ENCODE results near the gene RIPPLY3.

RIPPLY3 gene

GRCh38 chr21:36980280-36981048 lies 26.0 kb upstream of the RIPPLY3 start:
- TF ChIP-seq TOX (CRISPR knock-in tag; IDR thresholded peaks at IDR 0.05; ENCODE audit: borderline replicate concordance) (no peak), ISL1 (CRISPR knock-in tag; IDR thresholded peaks at IDR 0.05) (no peak), ZNF565 (CRISPR knock-in tag; conservative IDR thresholded peaks at IDR 0.05; ENCODE audit: low read depth) (no peak), SNAI2 (CRISPR knock-in tag; IDR thresholded peaks at IDR 0.05) (no peak), RARB (CRISPR knock-in tag; IDR thresholded peaks at IDR 0.05) (no peak)
- peak; percentile 29; the same call in 2 of the 3 replicates for ATAC-seq

- TF ChIP-seq CSRNP3 (CRISPR knock-in tag; IDR thresholded peaks at IDR 0.05): no peak
- TF ChIP-seq CREB5 (CRISPR knock-in tag; IDR thresholded peaks at IDR 0.05; ENCODE audit: low read depth): no peak
- no peak for TF ChIP-seq ZNF565 (CRISPR knock-in tag; conservative IDR thresholded peaks at IDR 0.05; ENCODE audit: low read depth)
- TF ChIP-seq TSHZ2 (CRISPR knock-in tag; IDR thresholded peaks at IDR 0.05): no peak
- TF ChIP-seq ZC3H10 (CRISPR knock-in tag; IDR thresholded peaks at IDR 0.05): no peak
- no peak for TF ChIP-seq PPARA (CRISPR knock-in tag; IDR thresholded peaks at IDR 0.05; ENCODE audit: borderline replicate concordance)
- TF ChIP-seq ZFP30 (CRISPR knock-in tag; IDR thresholded peaks at IDR 0.05): no peak
- TF ChIP-seq ZNF8 (CRISPR knock-in tag; IDR thresholded peaks at IDR 0.05): no peak
- TF ChIP-seq OSR1 (CRISPR knock-in tag; IDR thresholded peaks at IDR 0.05): no peak
- no peak for TF ChIP-seq ISL1 (CRISPR knock-in tag; IDR thresholded peaks at IDR 0.05)
- TF ChIP-seq ARNTL (CRISPR knock-in tag; IDR thresholded peaks at IDR 0.05; ENCODE audit: borderline replicate concordance, low read depth): no peak
- TF ChIP-seq RARB (CRISPR knock-in tag; IDR thresholded peaks at IDR 0.05): no peak
- no peak for TF ChIP-seq ZNF70 (CRISPR knock-in tag; IDR thresholded peaks at IDR 0.05)
- TF ChIP-seq ZFP3 (CRISPR knock-in tag; IDR thresholded peaks at IDR 0.05): no peak
- no peak for TF ChIP-seq POU6F1 (CRISPR knock-in tag; IDR thresholded peaks at IDR 0.05; ENCODE audit: borderline replicate concordance, low read depth)
- no peak for TF ChIP-seq PATZ1 (CRISPR knock-in tag; IDR thresholded peaks at IDR 0.05; ENCODE audit: borderline replicate concordance)
- TF ChIP-seq BACH2 (CRISPR knock-in tag; IDR thresholded peaks at IDR 0.05; ENCODE audit: borderline replicate concordance): no peak
- no peak for TF ChIP-seq ESRRG (CRISPR knock-in tag; IDR thresholded peaks at IDR 0.05)
- no peak for TF ChIP-seq SNAI2 (CRISPR knock-in tag; IDR thresholded peaks at IDR 0.05)
- ATAC-seq: no peak
Observed at GRCh38 chr21:36981049-36981391, 25.5 kb upstream of the RIPPLY3 start.

Measured in SK-N-SH treated with all-trans-retinoic acid at 6 μM for 48 hours (cell line).